NCI-H510A (cell line): ENCODE measurements around the gene UPK1A.

Experiments
- DNase-seq: peaks from one replicate; lab custom pipeline; 2025; lab: John Stamatoyannopoulos, UW

The UPK1A gene

DNA sequence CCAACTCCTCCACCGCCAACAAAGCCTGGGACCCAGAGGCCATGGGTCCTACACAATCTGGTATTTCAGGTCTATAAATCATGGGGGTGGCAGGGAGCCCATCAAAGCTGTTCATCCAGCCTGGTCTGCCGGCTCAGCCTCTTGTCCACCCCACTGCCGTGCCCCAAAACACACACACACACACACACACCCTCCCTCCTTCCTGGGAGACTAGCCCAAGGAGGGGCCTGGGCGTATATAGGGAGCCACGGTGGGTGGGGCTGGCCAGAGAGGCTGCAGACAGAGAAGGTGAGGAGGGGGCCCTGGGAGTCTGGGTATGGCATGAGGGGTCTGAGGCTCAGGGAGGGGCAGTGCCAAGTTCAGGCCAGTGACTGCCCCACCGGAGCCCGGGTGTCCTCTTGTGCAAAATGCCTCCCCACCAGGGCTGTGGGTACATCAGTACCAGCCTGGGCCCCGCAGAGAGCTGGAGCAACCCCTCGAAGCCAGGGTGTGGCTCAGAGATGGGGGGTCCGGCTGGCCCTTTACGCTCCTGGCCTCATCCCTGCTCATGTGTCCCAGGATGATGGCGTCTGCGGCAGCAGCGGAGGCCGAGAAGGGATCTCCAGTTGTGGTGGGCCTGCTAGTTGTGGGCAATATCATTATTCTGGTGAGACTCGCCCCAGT lies at the start of gene UPK1A:
Gene UPK1A (plus strand): TSS at position 267 of the 663 bp plus-strand sequence. CDS start 296 bp downstream, at position 563.
- DNase-seq = no peak

- no peak for DNase-seq
Measured at GRCh38 chr19:35618857-35619256, 47.5 kb upstream of the UPK1A start.

GRCh38 chr19:35619290-35619923 lies 46.9 kb upstream of the UPK1A start:
- no peak for DNase-seq

DNA sequence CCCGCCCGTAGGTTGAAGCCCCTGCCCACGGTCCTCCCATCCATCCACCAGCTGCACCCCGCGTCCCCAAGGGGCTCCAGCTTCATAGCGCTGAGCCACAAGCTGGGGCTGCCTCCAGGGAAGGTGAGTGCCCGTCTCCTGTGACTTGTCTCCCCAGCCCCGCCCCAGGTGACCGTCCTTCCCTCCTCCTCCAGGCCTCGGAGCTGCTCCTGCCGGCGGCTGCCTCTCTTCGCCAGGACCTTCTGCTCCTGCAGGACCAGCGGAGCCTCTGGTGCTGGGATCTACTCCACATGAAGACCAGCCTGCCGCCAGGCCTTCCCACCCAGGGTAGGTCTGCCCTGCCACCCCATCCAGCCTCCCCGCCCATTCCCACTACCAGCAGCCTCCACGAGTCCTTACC lies 46.3 kb upstream of the UPK1A start:
- DNase-seq = no peak

GRCh38 chr19:35621708-35622107 lies 44.6 kb upstream of the UPK1A start:
- no peak for DNase-seq

- DNase-seq = no peak
Measured at GRCh38 chr19:35622750-35623149, 43.6 kb upstream of the UPK1A start.

GRCh38 chr19:35623327-35624010 lies 42.8 kb upstream of the UPK1A start:
- no peak for DNase-seq

DNA sequence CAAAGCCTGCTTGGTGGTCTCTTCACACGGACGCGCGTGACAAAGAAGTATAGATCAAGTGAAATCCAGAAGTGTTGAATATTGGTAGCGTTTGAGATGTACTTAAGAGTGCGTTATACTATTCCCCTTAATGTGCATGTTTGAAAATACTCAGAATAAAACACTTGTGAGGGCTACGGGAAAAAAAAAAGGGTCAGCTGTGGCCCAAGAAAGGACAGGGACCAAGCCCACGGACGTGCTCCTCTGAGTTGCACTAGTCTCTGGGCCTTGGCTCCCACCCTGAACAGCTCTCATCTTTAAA lies 38.1 kb upstream of the UPK1A start:
- DNase-seq = no peak

DNA sequence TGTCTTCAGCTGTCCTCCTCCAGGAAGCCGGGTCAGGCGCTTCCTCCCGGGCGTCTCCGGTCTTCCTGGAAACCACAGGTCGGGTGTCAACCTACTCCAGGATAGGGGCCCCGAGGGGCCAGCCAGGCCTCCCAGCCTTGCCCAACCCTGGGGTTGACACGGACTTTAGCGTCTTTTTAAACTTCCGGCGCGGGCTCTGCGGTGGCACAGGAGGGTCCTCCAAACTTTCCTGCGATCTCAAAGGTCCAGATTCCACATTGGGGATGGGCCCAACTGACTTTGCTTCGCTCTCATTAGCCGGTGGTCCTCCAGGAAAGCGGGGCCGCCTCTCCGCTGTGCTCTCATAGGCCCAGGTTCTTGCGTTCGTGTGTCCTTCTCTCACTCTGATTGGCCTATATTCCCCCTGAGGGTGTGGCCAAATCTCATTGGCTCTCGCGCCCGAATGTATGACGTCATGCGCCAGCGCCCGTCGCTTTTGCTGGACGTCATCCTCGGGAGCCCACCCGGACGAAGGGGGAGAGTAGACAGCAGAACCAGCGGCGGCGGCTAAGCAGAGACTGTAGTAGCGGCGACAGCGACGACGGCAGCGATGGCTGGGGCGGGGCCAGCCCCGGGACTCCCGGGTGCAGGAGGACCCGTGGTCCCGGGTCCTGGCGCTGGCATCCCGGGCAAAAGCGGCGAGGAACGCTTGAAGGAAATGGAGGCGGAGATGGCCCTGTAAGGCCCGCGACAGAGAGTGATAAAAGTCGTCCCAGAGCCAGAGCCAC lies 37.6 kb upstream of the UPK1A start, which contains the start of gene RBM42:
Gene RBM42 (plus strand): TSS at position 472 of the 767 bp plus-strand sequence. CDS start 118 bp downstream, at position 590.
- peak; percentile 98 for DNase-seq

GRCh38 chr19:35629332-35629633 lies 37.0 kb upstream of the UPK1A start:
- DNase-seq = no peak

DNA sequence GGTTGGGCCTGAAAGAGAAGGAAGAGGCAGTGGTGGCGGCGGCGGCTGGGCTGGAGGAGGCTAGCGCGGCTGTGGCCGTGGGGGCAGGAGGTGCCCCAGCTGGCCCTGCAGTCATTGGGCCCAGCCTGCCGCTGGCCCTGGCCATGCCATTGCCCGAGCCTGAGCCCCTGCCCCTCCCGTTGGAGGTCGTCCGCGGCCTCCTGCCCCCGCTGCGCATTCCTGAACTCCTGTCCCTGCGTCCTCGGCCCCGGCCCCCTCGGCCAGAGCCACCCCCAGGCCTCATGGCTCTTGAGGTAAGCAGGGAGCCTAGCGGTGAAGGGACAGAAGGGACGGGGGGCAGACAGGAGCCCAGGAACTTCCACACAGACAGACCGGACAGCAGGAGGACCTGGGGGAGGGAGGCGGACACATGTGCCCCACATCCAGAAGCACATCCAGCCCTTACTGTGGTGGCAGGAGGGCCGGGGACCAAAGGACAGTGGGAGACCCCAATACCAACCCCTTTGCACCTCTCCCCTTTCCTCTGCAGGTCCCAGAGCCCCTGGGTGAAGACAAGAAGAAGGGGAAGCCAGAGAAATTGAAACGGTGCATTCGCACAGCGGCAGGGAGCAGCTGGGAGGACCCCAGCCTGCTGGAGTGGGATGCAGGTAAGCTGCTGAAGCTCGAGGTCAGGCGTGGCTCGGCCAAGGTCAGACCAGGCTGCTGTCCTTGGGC lies 32.4 kb upstream of the UPK1A start:
- DNase-seq = no peak

GRCh38 chr19:35636651-35637050 lies 29.7 kb upstream of the UPK1A start:
- no peak for DNase-seq

DNA sequence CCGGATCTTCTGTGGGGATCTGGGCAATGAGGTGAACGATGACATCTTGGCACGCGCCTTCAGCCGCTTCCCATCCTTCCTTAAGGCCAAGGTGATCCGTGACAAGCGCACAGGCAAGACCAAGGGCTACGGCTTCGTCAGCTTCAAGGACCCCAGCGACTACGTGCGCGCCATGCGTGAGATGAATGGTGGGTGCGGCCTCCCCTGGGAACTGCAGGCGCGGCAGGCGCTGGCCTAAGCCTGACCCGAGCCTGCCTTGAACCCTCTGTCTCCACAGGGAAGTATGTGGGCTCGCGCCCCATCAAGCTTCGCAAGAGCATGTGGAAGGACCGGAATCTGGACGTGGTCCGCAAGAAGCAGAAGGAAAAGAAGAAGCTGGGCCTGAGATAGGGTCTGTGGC lies 29.2 kb upstream of the UPK1A start:
- DNase-seq = no peak

- DNase-seq = no peak
Measured at GRCh38 chr19:35639321-35639639, 27.0 kb upstream of the UPK1A start.

GRCh38 chr19:35639863-35640262 lies 26.5 kb upstream of the UPK1A start:
- no peak for DNase-seq

DNA sequence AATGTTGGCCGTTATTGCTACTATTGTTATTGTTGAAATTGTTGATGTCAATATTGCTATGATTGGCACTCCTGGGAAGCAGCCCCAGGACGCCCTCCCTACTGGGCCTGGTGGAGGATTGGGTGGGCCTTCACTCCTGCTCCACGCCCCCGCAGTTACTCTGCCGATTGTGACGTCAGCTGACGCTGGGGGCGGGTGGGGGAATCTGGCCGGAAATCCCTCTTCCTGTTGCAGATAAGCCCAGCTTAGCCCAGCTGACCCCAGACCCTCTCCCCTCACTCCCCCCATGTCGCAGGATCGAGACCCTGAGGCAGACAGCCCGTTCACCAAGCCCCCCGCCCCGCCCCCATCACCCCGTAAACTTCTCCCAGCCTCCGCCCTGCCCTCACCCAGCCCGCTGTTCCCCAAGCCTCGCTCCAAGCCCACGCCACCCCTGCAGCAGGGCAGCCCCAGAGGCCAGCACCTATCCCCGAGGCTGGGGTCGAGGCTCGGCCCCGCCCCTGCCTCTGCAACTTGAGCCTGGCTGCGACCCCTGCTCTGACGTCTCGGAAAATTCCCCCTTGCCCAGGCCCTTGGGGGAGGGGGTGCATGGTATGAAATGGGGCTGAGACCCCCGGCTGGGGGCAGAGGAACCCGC lies 24.7 kb upstream of the UPK1A start, which contains the start of gene ETV2:
Gene ETV2 (plus strand): TSS at position 231 of the 637 bp plus-strand sequence. CDS start 716 bp downstream, outside the sequence.
- DNase-seq = no peak

DNA sequence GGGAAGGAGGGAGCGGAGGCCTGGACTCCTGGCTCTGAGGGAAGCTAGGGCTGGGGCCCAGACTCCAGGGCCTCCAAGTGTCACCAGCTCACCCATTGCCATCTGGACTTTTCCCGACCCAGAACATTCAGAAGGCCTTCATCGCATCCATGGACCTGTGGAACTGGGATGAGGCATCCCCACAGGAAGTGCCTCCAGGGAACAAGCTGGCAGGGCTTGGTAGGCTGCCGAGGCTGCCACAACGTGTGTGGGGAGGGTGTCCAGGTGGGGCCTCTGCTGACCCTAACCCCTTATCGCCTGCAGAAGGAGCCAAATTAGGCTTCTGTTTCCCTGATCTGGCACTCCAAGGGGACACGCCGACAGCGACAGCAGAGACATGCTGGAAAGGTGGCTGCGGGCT lies 24.0 kb upstream of the UPK1A start:
- DNase-seq = no peak

DNA sequence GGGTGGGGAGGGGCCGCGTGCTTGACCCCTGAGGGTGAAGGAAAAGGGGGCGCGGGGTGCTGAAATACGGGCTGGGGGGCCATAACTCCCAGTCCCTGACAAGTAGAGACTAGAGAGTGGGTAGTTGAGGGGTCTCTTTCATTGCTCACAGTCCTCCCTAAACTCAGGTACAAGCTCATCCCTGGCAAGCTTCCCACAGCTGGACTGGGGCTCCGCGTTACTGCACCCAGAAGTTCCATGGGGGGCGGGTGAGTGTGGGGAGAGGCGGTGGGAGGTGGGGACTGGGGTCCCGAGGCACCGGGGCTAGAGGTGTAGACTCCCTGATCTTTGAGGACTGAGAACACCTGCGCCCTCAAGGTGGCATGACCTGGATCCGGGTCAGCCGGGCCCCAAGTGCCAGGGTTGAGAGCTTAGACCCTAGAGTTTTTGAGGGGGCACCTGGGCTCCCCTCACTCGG lies 23.5 kb upstream of the UPK1A start:
- no peak for DNase-seq

DNA sequence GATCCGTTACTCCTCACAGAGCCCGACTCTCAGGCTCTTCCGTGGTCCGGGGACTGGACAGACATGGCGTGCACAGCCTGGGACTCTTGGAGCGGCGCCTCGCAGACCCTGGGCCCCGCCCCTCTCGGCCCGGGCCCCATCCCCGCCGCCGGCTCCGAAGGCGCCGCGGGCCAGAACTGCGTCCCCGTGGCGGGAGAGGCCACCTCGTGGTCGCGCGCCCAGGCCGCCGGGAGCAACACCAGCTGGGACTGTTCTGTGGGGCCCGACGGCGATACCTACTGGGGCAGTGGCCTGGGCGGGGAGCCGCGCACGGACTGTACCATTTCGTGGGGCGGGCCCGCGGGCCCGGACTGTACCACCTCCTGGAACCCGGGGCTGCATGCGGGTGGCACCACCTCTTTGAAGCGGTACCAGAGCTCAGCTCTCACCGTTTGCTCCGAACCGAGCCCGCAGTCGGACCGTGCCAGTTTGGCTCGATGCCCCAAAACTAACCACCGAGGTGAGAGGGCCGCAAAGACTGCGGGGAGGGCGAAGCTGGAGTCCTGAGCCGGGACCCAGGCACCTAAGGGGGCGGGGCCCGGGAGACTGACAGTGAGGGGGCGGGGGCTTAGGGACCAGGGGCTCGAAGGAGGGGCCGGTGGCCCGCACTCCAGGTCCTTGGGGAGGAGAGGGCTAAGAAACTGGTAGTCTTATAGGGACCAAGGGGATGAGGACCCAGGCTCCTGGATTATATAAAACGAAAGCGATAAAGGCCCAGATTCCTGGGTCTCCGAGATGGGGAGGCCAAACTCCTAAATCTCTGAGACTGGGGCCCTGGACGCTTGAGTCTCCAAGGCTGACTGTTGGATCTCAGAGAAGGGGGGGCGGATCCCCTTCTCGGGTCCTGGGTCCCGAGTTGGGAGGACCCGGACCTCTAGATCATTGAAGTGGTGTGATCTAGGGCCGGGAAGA lies 22.8 kb upstream of the UPK1A start:
- peak; percentile 94 for DNase-seq

GRCh38 chr19:35644206-35644986 lies 21.9 kb upstream of the UPK1A start:
- DNase-seq = peak; percentile 94
